Activated T-helper 1 cell treated with anti-CD3 and anti-CD28 coated beads, Interleukin-2, amount 50 U/mL, for 16 hours (primary cell): ENCODE measurements around the gene AKR7A2.

Source experiments
- DNase-seq, 2 donors: peaks; one replicate each; pipeline ENCODE4 v3.0.0-alpha.2; 2020; ENCODE audit warnings: low read depth in 1 of 2, low spot score in 1 of 2

The AKR7A2 gene

DNA sequence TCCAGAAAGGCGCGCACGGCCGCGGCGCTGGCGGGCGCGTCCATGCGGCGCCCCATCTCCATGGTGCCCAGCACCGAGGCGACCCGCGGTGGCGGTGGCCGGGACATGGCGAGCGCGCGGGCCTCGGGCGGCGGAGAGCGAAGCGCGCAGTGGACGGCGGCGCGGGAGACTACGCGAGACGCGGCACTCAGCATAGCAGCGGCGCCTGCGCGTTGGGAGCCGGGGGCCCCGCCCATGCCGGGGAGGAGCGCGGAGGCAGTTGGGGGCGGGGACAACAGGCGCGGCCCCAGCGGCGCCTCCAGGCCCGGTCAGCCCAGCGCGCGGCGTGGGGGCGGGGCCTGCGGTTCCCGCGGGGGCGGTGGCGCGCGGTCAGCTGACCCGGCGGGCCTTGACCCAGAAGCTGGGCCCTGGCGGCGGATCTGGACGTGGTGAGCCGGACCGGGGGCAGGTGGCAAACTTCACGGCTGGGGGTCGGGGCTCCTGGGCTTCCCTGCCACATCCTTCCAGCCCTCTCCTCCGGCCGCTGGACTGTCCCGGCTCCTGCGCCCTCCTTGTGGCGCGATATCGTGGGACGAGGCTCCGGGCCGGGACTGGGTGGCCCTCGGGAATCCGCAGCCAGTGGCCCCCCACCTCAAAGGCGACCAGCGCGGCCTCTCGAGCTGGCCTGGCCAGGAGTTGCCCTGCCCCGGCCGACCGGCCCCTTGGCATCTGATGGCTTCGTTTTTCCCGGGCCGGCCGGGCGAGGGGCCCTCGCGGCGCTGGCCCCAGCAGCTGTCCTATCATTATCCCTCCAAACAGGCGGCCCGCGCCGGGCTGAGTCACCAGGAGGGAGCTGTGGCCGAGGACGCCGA lies at the start of gene AKR7A2, which contains the start of gene SLC66A1:
AKR7A2 (minus strand) TSS at position 214 of the 851 bp plus-strand sequence; CDS start at position 194, 20 bp downstream.
SLC66A1 (plus strand) TSS at position 396 of the 851 bp plus-strand sequence. CDS start 5,352 bp downstream, outside the sequence.
- peak; percentile 72 to 84 for DNase-seq

DNA sequence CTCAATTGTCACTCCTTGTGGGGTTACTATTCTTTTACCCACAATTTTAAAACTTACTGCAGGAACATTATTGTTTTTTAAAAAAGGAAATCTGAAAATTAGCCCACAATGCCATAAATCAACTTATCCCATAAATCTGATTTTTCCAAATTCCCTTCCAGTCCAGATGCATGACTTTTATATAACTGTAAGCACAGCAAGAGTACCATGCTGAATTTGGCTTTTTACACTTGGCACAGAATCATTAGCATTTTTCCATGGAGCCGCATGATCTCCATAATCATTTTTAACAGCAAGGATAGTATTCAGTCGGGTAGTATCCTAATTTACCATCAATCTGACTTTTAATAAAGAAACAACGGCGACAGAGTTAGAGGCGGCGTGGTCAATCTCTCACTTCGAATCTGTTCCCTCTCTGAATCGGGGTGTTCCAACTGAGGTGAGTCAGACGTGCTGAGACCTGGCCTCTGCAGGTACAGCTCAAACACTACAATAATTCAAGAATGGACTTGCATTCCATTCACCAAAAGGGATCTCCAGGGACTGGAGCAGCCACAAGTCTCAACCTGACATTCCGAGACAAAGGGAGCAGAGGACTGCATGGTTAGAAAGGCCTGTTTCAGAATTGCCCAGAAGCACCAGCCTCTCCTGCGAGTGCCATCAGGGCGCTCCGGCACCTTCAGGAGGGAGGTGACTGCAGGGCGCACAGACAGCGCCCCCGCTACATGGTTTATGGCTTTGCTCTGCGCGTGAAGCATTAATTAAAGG lies 49.1 kb upstream of the AKR7A2 start:
- no peak for DNase-seq

DNA sequence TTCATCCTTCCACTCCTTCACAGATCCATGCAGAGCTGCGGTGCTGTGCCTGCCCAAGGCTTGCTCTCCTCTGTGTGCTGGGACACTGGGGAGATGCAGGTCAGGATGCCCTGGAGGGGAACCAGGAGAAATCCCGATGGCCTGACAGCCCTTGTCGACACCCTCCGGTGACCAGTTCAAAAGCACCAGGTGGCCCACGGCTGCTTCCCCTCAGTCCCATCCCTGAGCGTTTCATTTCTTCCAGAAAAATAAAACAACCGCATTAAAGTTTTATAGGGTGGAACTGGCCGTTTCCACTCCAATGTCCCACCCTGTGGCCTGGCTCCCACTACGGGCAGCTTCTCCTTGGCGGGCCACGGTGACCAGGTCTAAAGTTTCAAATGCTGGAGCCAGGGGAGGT lies 48.5 kb upstream of the AKR7A2 start:
- no peak for DNase-seq

DNA sequence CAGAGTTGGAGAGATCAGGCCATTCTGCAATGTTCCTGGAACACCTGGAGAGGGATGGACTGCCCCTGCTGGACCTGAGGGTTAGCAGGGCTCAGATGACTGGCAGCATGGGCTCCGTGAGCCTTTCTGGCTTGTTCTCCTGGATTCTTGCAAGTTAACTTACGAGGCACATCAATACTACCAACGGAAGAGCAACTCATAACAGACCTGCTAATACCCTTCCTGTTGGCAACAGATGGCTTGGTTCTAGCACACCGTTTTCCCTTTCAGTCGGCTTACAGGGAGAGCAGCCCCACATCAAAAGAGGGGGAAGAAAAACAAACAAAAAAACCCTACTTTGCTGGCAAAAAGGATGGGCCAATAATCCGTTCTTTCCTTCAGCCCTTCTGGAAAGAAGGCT lies 48.1 kb upstream of the AKR7A2 start:
- no peak for DNase-seq

DNA sequence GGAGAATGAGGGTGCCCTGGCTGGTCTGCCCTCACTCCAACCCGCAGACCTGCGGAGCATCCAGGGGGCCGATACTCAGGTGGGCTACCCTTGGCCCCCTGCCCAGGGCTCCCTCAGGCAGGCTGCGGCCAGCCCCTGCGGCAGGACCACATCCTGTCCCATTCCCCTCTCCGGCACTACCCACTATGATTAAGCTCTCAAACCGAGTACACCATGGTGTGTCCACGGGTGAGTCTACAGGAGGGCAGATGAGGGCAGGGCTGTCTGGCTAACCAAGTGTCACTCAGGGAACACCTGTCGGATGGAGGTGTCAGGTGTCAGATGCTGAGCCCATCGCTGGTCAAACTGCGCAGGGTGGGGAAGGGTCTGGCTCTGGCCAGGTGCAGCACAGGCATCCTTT lies 47.4 kb upstream of the AKR7A2 start:
- no peak for DNase-seq

DNA sequence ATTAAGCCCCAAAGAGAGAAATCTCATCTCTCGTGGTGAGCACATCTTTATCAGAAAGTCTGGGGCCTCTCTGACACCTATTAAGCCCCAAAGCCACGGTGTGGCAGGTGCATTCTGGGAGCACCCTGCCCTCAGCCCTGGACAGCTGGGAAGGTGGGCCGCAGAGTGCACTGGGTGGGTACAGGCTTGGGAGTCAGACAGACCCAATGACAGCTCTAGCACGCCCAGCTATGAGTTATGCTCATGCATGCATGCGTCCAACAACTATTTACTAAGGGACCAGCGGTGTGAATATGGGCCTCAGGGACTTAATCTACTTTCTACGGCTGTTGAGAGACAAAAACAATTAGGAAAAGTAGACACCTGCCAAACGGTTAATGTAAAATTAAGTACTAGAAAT lies 46.8 kb upstream of the AKR7A2 start:
- no peak for DNase-seq

DNA sequence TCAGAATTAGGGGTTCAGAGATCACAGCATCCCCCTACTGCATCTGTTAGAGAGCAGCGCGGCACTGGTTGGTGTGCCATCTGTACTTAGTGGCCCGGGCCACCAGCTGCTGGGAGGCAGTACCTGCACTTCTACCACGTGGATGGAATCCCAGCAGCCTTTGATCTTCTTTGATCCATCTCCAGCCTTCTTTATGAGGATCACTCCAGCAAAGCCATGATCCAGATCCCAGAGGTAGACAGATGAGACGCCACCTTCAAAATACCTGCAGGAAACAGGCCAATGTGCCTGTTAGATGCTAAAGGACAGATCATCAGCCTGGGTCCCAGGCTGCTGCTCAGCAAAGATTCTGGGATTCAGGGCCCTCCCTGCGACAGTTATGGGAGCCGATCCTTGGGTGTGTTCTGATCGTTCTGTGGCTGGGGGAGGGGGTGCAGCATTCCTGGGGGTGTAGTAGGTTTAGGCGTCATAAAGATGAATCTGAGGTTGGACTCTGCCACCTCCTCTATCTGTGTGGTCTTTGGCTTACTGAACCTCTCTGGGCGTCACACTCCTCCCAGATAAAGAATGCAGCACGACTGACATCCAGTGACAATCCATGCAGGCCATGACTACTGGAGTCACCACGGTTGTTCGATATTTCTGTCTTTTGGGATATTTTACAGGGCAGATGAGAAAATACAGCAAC lies 45.5 kb upstream of the AKR7A2 start:
- DNase-seq: no peak

DNA sequence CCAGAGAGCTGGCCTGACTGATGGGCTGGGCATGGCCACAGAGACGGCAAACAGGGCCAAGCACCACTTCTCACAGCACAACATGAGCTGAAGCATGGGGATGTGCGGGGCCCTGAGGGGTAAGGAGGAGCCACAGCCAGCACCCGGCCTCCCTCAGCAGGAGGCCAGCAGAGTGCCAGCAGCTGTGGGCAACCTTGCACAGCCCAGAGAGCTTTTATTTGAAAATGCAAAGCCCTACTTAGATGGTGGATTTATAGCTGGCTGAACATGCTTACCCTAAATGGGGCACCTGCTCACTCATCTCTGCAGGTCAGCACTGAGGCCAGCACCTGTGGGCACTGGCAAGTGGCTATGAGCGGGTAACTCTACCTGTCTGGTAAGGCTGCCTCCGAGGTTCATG lies 44.3 kb upstream of the AKR7A2 start:
- DNase-seq: no peak

DNA sequence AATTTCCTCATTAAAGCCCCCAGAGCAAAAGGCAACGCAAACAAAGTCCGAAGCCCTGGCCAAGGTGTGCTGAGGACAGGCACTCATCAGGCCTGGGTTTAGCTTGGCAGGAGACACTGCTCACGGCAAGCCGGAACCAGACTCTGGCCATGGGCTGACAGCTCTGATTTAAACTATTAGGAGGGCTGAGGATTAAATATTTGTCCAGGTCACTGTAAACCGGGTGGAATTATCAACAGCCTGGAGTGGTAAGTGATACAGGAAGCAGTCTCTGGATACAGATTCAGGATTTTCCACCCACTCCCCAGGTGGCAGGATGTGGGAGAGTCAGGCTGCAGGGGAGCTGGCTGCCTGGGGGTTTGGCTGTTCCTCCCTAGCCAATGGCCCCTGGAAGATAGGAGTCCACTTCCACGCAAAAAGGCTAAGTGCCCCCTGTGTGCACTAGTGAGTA lies 42.6 kb upstream of the AKR7A2 start:
- DNase-seq: no peak

DNA sequence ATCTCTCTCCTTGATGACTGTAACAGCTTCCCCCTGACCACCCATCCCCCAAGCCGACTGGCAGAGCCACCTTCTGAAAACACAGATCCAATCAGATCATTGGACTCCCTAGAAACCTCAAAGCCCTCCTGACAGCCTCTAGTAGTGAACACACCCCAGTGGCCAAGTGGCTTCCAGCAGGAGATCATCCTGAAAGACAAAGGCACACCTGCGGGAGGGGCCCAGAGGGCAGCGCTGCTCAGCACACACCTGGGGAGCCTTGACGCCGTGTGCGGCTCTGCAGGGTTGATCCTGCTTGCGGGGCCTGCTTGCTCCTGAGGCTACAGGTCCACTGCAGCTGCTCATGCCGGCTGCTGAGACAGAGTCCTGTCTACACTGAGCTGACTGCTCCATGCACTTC lies 41.7 kb upstream of the AKR7A2 start:
- DNase-seq: no peak

DNA sequence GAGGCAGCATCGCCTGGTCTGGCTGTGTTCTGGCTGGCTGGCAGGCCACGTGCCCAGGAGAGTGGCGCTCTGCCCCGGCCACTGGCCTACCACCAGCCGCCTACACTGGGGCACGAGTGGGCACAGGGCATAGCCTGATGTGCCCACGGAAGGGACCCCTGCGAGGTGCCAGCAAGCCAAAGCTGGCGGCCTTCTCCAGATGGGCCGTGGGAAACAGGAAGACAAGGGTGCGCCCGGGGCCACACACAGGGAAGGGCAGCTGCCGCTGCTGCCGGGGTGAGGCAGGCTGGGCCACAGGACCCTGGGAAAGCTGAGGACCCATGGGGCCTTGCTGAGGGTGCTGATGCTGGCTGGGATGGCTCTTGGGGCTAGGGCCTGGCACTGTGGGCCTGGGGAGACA lies 40.9 kb upstream of the AKR7A2 start:
- no peak for DNase-seq

DNA sequence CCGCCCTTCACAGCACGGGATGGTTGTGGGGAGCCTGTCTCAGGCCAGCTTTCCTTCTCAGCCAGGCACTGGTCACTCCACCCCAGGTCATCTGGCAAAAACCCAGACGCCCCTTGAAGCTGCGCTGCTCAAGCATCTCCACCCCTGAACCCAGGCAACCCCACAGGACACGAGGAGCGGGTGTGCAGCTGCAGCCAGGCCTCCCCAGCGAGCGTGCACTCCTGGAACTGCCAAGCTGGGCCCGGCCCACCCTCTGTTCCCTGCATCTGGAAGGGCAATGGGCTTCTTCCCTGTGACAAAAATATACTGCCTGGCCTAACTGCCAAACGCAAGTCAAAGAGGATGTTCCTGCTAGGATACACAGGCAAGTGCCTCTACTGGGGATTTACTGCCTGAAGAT lies 39.9 kb upstream of the AKR7A2 start:
- DNase-seq: no peak

DNA sequence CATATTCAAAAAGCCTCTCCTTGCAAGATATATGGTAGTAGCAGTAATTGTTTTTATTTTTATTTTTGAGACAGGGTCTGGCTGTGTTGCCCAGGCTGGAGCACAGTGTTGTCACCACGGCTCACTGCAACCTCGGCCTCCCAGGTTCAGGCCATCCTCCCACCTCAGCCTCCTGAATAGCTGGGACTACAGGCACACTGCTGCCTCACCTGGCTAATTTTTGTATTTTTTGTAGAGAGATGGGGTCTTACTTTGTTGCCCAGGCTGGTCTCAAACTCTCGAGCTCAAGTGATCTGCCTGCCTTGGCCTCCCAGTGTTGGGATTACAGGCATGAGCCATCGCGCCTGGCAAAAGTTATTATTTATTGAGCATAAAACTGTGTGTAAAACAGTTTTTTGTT lies 38.6 kb upstream of the AKR7A2 start:
- no peak for DNase-seq

DNA sequence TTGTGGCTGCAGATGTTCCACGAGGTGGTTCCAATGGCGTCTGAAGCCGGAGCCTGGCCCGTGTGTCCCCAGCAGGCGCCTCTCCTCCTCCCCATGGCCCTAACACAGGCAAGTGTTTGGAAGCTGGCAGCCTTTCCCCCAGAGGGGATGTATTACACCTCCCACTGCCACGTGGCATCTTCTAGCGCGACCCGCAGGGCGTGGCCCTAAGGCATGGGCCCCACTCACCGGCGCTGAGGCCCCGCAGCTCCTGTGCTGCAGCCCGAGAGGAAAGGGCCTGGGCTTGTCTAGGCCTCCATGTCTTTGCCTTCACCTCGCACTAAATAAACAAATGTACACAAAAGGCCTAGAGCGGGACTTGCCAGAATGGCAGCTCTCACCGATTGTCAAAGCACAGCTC lies 38.1 kb upstream of the AKR7A2 start:
- no peak for DNase-seq

DNA sequence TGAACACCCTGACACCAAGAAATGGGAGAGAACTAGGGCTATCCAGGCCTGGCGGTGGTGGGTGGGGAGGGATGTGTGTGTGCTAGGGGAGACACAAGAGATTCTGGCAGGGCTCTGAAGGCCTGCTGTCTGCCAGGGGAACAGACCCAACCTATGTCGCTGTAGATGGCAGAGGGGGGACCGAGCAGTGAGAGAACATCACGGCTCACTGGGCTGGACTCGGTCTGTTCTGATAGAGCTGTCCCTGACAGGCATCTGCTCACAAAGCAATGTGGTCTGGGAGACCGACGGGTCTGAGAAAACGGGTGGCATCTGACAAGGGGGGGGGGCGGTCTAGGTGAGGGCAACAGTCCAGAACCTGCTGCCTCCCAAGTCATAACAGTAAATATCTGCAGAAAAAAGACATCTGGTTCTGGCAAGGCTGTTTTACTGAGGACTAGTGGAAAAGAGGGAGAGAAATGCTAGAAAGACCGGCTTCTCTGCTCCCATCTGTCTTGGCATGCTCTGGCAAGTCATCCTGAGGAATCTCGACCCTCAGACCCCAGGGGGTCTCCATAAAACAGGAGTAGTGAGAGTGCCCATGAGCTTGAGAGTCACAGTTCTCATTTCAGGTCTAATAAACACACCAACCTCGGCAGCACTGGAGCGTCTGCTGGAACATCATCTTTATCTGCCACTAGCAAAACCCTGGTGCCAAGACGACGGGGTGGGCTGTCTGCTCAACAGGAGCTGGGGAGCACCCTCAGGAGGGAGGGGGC lies 36.7 kb upstream of the AKR7A2 start:
- DNase-seq: no peak

DNA sequence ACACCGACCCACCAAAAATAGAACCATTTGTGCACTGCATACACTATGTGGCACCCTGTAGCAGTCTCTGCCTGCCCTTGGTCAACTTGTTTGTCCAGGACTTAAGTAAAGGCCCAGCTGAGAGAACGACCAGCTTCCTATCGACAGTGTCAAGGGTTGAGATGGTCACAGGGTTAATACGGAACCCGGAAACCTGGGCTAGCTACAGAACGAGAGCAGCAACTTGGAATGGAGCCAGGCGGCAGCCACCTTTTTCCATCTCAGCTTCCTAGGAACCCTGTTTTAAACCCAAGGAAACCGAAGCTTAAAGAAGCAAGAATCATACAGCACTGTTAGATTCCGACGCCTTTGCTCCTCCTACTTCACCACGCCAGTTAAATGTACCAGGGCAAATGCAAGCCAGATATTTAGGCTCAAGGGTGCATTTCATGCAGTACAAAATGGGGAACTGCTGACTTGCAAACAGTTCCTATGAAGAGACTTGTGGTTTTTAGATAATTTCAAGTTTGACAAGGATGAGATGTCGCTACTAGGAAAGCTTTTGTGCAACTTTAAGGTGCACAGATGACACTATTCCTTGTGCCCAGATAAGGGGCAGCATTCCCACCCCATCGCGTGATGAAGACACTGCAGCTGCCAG lies 35.7 kb upstream of the AKR7A2 start:
- no peak for DNase-seq

DNA sequence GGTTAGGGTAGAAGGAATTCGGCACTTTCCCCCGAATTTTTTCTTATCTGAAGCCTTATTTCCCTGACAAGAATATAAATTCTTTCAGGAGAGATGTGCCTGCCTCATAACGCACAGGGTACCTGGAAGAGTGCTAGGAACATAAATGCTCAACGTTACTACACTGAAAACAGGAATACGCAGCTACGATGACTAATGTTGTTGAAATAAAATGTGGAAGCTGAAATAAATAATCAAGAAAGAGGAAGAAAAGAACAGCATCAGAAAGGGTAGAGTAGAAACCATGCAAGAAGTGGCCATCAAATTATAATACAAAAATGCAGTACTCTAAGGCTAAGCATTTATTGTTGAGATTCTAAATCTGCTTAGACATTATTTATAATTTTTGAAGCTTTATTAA lies 34.1 kb upstream of the AKR7A2 start:
- no peak for DNase-seq

DNA sequence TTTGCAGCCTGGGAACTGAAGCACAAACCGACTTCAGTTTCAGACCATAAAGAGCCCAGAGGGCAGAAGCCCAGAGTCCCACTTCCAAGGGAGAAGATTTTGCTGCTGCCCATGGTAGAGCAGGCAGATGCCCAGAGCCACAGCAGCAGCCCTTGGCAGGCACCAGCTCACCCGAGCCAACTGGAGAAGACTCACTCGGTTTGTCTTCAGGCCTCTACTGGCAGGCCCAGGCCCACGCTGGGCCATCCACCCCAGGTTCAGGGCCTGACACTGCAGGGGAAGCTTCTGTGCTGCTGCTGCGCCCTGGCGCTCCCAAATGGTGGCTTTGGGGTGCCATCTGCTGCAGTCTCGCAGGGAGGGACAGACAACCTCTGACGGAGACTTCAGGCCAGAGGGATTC lies 33.4 kb upstream of the AKR7A2 start:
- no peak for DNase-seq

DNA sequence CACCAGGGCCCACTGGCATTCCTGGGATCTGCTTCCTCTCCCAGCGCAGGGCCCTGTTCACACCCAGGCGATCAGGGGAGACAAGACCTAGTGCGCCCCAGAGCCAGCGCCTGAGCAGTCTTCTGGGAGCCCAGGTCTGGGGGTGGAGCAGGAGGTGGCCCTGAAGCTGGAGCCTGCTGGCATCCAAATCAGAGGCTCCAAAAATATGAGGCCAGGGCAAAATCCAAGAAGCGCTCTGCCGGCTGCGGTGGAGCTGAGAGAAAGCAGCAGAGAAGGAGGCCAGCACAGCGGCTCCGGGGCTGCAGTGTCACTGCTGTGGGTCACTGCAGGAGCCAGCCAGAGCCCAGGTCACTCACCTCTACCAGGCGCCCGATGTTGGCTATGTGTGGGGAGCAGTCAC lies 32.9 kb upstream of the AKR7A2 start:
- no peak for DNase-seq

DNA sequence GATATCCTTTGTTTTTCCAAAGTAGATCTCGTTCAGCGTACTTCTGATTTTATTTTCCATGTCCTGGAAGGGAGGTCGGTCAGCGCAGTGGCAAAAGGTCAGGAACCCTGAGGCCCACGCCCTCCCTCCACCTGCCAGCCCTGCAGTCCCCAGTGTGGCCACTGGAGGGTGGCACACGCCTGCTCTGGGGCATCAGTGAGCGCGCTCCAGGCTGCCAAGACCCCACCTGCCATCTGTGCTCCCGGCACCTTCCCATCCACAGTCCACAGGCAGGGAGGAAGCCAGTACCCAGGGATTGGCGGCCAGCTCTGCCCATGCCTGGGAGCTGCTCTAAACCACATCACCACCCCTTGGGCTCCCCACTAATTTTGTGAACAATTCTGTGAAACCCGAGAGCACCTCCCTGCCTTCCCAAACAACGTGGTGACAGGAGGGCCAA lies 32.4 kb upstream of the AKR7A2 start:
- peak in 1 of 2 donors; percentile 23 for DNase-seq
